PC-9 (cell line): Measurements from ENCODE around the gene TES.

Experiments
- CTCF ChIP-seq: fragments of 200-600 bp; sonication (generic); conservative IDR thresholded peaks from 2 replicates; pipeline ENCODE4 v1.6.1; 2017; ENCODE audit warnings: mixed run types, antibody characterized with exemption, mild to moderate bottlenecking, moderate library complexity
- EZH2 ChIP-seq: fragments of 200-600 bp; sonication (generic); IDR thresholded peaks from 2 replicates; pipeline ENCODE4 v1.8.0; 2017; ENCODE audit warnings: antibody characterized with exemption, low read depth

GRCh38 chr7:116206141-116206540 is 4.2 kb upstream of the TES start:
- TF ChIP-seq CTCF, result no peak
- TF ChIP-seq EZH2, result no peak
